ENCODE results near the gene TEX13A. TPM values are rescaled to one million over a fixed set of nuclear protein-coding genes. Genes with fewer than 3 reads are reported as not detected.

TEX13A gene
- total and polyA plus RNA-seq, 2 experiments from 2014 or later: 0.14 TPM; not detected in 1

DNA sequence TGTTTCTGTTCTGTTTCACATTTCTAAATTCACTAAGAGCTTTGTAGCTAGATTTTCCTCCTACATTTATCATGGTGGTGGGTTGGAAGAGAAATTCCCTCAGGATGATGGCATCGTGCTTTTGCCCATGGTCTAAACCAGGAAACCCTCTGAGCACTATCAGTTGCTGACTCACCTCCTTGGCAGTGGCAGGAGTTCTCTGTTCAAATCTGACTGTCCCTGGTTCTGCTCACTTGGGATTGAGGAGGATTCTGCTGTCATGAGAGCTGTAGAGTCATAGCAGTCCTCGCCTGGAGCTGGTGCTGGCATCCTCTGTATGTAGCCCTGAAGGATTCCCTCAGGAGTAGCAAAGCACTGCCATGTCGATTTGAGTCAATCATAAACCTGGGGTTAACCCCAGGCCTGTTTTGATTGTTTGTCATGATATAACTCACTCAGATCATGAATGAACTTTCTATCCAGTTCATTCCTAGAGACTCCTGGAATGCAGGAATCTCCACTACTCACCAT is 9.4 kb downstream of the TEX13A start:
- Histone ChIP-seq H3K9me2 (ENCODE audit: insufficient read depth) (no peaks in the 10 kb centered on the region), H3K4me3 (no peak overlapping the region), H3K79me2 (replicated peaks; ENCODE audit: insufficient read depth) (no peaks in the 10 kb centered on the region), H2AFZ (no peak overlapping the region), H3K36me3 (ENCODE audit: insufficient read depth) (no peaks in the 10 kb centered on the region), H3K27me3 (ENCODE audit: insufficient read depth) (no peaks in the 10 kb centered on the region), H3K4me1 (ENCODE audit: insufficient read depth) (no peaks in the 10 kb centered on the region), H3F3A (replicated peaks; ENCODE audit: low read depth) (no peaks in the 10 kb centered on the region), H4K20me1 (replicated peaks; ENCODE audit: insufficient read depth) (no peaks in the 10 kb centered on the region), H3K4me2 (no peak overlapping the region), H3K27ac (ENCODE audit: low read depth) (no peak overlapping the region)
- Mint-ChIP-seq H3K36me3 (ENCODE audit: low read depth) (no peaks in the 10 kb centered on the region), H3K27ac (no peak overlapping the region), H3K9me3 (peaks cover 2% of the 10 kb centered on the region; the same call in 1 of the 3 replicates), H3K27me3 (ENCODE audit: insufficient read depth, low read depth, poor library complexity) (no peaks in the 10 kb centered on the region), H3K4me3 (no peak overlapping the region), H3K4me1 (no peaks in the 10 kb centered on the region)
- no peak for ATAC-seq
- no peak for TF ChIP-seq ZNF462 (CRISPR knock-in tag; IDR thresholded peaks at IDR 0.05)
- no peak for TF ChIP-seq EZH2phosphoT487 (IDR thresholded peaks at IDR 0.05; ENCODE audit: unreplicated experiment)
- no peak for TF ChIP-seq STAT1 (IDR thresholded peaks at IDR 0.05; ENCODE audit: unreplicated experiment)
- no peak for TF ChIP-seq JUNB (IDR thresholded peaks at IDR 0.05; ENCODE audit: unreplicated experiment)
- TF ChIP-seq, protein P1, sequence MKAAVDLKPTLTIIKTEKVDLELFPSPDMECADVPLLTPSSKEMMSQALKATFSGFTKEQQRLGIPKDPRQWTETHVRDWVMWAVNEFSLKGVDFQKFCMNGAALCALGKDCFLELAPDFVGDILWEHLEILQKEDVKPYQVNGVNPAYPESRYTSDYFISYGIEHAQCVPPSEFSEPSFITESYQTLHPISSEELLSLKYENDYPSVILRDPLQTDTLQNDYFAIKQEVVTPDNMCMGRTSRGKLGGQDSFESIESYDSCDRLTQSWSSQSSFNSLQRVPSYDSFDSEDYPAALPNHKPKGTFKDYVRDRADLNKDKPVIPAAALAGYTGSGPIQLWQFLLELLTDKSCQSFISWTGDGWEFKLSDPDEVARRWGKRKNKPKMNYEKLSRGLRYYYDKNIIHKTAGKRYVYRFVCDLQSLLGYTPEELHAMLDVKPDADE (IDR thresholded peaks at IDR 0.05): no peak
- TF ChIP-seq NANOG (IDR thresholded peaks at IDR 0.05; ENCODE audit: borderline replicate concordance): no peak
- TF ChIP-seq POLR2AphosphoS5 (IDR thresholded peaks at IDR 0.05; ENCODE audit: low read depth): no peak
- no peak for TF ChIP-seq CREB1 (CRISPR knock-in tag; IDR thresholded peaks at IDR 0.05; ENCODE audit: low read depth)
- TF ChIP-seq EZH2 (IDR thresholded peaks at IDR 0.05; ENCODE audit: low read depth, unreplicated experiment): no peak
- TF ChIP-seq ZNF331 (CRISPR knock-in tag; IDR thresholded peaks at IDR 0.05; ENCODE audit: low read depth): no peak
- no peak for TF ChIP-seq CTCF (conservative IDR thresholded peaks at IDR 0.05; ENCODE audit: low read depth in 2 of 2)
- TF ChIP-seq REST (IDR thresholded peaks at IDR 0.05; ENCODE audit: unreplicated experiment): no peak
- no peak for TF ChIP-seq ZNF114 (CRISPR knock-in tag; IDR thresholded peaks at IDR 0.05)
- no peak for DNase-seq (ENCODE audit: low spot score)
